ENCODE data around the gene TBC1D22A.

The TBC1D22A gene

GRCh38 chr22:46746192-46746591, 16.3 kb upstream of the TBC1D22A start:
- H3K9me3 ChIP-seq (ENCODE audit: control insufficient read depth, low read length): no peaks in the 10 kb centered on the region
- H3K36me3 ChIP-seq (ENCODE audit: control insufficient read depth, insufficient read depth, low read length): no peaks in the 10 kb centered on the region
- H3K27me3 ChIP-seq (replicated peaks; ENCODE audit: control insufficient read depth, insufficient read depth, low read length, poor library complexity, severe bottlenecking): no peaks in the 10 kb centered on the region
- peaks cover 27% of the 10 kb centered on the region for H3K4me1 ChIP-seq (ENCODE audit: control insufficient read depth, insufficient read depth, low read length, poor library complexity, severe bottlenecking)
- no peak overlapping the region for H3K27ac ChIP-seq (ENCODE audit: insufficient read depth, low read length, poor library complexity, severe bottlenecking)
- DNase-seq: no peak
- H3K4me3 ChIP-seq (ENCODE audit: insufficient read depth, low read depth, low read length, poor library complexity, severe bottlenecking): no peak overlapping the region

DNA sequence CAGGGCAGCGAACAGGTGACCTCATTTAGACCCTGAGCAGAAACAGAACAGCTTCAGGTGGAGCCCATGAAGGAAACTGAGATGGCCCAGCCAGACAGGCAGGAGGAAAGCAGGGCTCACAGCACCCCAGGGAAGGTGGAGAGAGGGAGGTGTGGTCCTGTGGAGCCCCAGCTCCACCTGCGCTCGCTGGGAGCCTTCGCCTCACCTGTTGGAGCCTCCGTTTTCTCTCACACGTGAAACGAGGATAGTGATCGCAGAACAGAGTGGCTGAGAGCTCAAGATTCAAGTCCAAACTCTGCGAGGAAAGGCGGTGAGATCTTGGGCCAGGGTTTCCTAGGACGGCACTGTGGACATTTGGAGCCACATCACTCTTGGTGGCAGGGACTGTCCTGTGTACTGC, 15.8 kb upstream of the TBC1D22A start:
- no peaks in the 10 kb centered on the region for H3K9me3 ChIP-seq (ENCODE audit: control insufficient read depth, low read length)
- H3K4me1 ChIP-seq (ENCODE audit: control insufficient read depth, insufficient read depth, low read length, poor library complexity, severe bottlenecking): peaks cover 27% of the 10 kb centered on the region
- DNase-seq: no peak
- H3K4me3 ChIP-seq (ENCODE audit: insufficient read depth, low read depth, low read length, poor library complexity, severe bottlenecking): no peak overlapping the region
- no peaks in the 10 kb centered on the region for H3K36me3 ChIP-seq (ENCODE audit: control insufficient read depth, insufficient read depth, low read length)
- H3K27me3 ChIP-seq (replicated peaks; ENCODE audit: control insufficient read depth, insufficient read depth, low read length, poor library complexity, severe bottlenecking): no peaks in the 10 kb centered on the region
- no peak overlapping the region for H3K27ac ChIP-seq (ENCODE audit: insufficient read depth, low read length, poor library complexity, severe bottlenecking)

DNA sequence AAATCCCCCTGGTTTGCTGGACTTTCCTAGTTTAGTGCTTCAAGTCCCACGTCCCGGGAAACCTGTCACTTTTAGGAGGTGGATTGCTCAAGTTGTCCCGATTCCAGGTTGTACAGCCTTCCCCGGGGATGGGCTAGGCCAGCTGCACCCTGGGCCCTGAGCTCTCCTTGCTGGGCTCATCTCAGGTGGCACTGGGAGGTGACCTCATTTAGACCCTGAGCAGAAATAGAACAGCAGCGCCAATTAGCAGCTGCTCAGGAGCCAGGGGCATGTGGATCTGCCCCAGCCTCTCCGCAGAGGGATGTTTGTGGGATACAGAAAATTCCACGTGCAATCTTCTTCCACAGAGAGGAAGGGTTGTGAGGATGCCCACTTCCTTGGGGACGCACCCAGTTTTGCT, 14.8 kb upstream of the TBC1D22A start:
- H3K4me3 ChIP-seq (ENCODE audit: insufficient read depth, low read depth, low read length, poor library complexity, severe bottlenecking): no peak overlapping the region
- DNase-seq: no peak
- no peaks in the 10 kb centered on the region for H3K27me3 ChIP-seq (replicated peaks; ENCODE audit: control insufficient read depth, insufficient read depth, low read length, poor library complexity, severe bottlenecking)
- no peaks in the 10 kb centered on the region for H3K36me3 ChIP-seq (ENCODE audit: control insufficient read depth, insufficient read depth, low read length)
- H3K27ac ChIP-seq (ENCODE audit: insufficient read depth, low read length, poor library complexity, severe bottlenecking): no peak overlapping the region
- H3K4me1 ChIP-seq (ENCODE audit: control insufficient read depth, insufficient read depth, low read length, poor library complexity, severe bottlenecking): peaks cover 27% of the 10 kb centered on the region
- H3K9me3 ChIP-seq (ENCODE audit: control insufficient read depth, low read length): no peaks in the 10 kb centered on the region

DNA sequence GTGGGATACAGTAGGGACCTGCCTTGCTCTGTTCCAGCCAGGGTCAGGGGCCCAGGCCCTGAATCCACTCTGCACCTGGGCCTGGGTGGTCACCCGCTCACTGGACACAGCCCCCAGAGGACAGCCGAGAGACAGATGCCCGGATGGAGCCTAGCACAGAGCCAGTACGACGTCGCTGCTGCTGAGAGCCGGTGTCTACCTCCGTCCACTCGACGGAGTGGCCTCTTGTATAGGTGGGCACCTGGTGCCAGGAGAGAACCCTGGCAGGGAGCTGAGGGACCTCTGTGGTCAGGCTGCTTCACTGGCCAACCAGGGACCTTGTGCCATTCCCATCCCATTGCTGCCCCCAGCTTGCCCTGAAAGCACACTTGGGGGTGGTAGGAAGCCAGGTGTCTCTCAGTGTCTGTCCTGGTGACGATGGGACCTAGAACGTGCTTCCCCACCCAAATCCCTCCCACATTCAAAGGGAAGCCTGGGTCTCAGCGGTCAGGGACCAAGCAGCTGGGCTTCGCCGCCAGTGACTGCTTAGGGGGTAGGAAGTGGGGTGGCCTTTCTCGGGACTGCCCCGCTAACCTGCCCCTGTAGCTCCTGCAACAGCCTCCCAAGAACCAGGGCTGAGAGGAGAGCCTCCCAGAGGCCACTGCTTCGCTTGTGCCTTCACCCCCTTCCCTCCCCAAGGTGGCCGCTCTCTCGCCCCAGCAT, 14.1 kb upstream of the TBC1D22A start:
- Histone ChIP-seq H3K27me3 (replicated peaks; ENCODE audit: control insufficient read depth, insufficient read depth, low read length, poor library complexity, severe bottlenecking) (no peaks in the 10 kb centered on the region), H3K4me3 (ENCODE audit: insufficient read depth, low read depth, low read length, poor library complexity, severe bottlenecking) (peak overlapping the region; percentile 11), H3K4me1 (ENCODE audit: control insufficient read depth, insufficient read depth, low read length, poor library complexity, severe bottlenecking) (peaks cover 27% of the 10 kb centered on the region), H3K36me3 (ENCODE audit: control insufficient read depth, insufficient read depth, low read length) (no peaks in the 10 kb centered on the region), H3K27ac (ENCODE audit: insufficient read depth, low read length, poor library complexity, severe bottlenecking) (peak overlapping the region; percentile 64), H3K9me3 (ENCODE audit: control insufficient read depth, low read length) (no peaks in the 10 kb centered on the region)
- no peak for DNase-seq

GRCh38 chr22:46748908-46749675, 13.4 kb upstream of the TBC1D22A start:
- DNase-seq: peak; percentile 42 to 64 (median 52)
- H3K27me3 ChIP-seq (replicated peaks; ENCODE audit: control insufficient read depth, insufficient read depth, low read length, poor library complexity, severe bottlenecking): no peaks in the 10 kb centered on the region
- no peaks in the 10 kb centered on the region for H3K9me3 ChIP-seq (ENCODE audit: control insufficient read depth, low read length)
- no peaks in the 10 kb centered on the region for H3K36me3 ChIP-seq (ENCODE audit: control insufficient read depth, insufficient read depth, low read length)
- peak overlapping the region; percentile 34 for H3K4me3 ChIP-seq (ENCODE audit: insufficient read depth, low read depth, low read length, poor library complexity, severe bottlenecking)
- peaks cover 28% of the 10 kb centered on the region for H3K4me1 ChIP-seq (ENCODE audit: control insufficient read depth, insufficient read depth, low read length, poor library complexity, severe bottlenecking)
- H3K27ac ChIP-seq (ENCODE audit: insufficient read depth, low read length, poor library complexity, severe bottlenecking): peak overlapping the region; percentile 64

GRCh38 chr22:46749682-46750529, 12.5 kb upstream of the TBC1D22A start:
- Histone ChIP-seq H3K4me1 (ENCODE audit: control insufficient read depth, insufficient read depth, low read length, poor library complexity, severe bottlenecking) (peaks cover 33% of the 10 kb centered on the region), H3K9me3 (ENCODE audit: control insufficient read depth, low read length) (no peaks in the 10 kb centered on the region), H3K27ac (ENCODE audit: insufficient read depth, low read length, poor library complexity, severe bottlenecking) (peak overlapping the region; percentile 64), H3K4me3 (ENCODE audit: insufficient read depth, low read depth, low read length, poor library complexity, severe bottlenecking) (peak overlapping the region; percentile 34), H3K36me3 (ENCODE audit: control insufficient read depth, insufficient read depth, low read length) (no peaks in the 10 kb centered on the region), H3K27me3 (replicated peaks; ENCODE audit: control insufficient read depth, insufficient read depth, low read length, poor library complexity, severe bottlenecking) (no peaks in the 10 kb centered on the region)
- DNase-seq: no peak

- no peaks in the 10 kb centered on the region for H3K36me3 ChIP-seq (ENCODE audit: control insufficient read depth, insufficient read depth, low read length)
- no peak for DNase-seq
- no peak overlapping the region for H3K4me3 ChIP-seq (ENCODE audit: insufficient read depth, low read depth, low read length, poor library complexity, severe bottlenecking)
- H3K9me3 ChIP-seq (ENCODE audit: control insufficient read depth, low read length): no peaks in the 10 kb centered on the region
- peaks cover 33% of the 10 kb centered on the region for H3K4me1 ChIP-seq (ENCODE audit: control insufficient read depth, insufficient read depth, low read length, poor library complexity, severe bottlenecking)
- H3K27ac ChIP-seq (ENCODE audit: insufficient read depth, low read length, poor library complexity, severe bottlenecking): peak overlapping the region; percentile 64
- no peaks in the 10 kb centered on the region for H3K27me3 ChIP-seq (replicated peaks; ENCODE audit: control insufficient read depth, insufficient read depth, low read length, poor library complexity, severe bottlenecking)
Observed at GRCh38 chr22:46750530-46750800, 12.0 kb upstream of the TBC1D22A start.

GRCh38 chr22:46750863-46751443, 11.5 kb upstream of the TBC1D22A start:
- Histone ChIP-seq H3K27me3 (replicated peaks; ENCODE audit: control insufficient read depth, insufficient read depth, low read length, poor library complexity, severe bottlenecking) (no peaks in the 10 kb centered on the region), H3K36me3 (ENCODE audit: control insufficient read depth, insufficient read depth, low read length) (no peaks in the 10 kb centered on the region), H3K27ac (ENCODE audit: insufficient read depth, low read length, poor library complexity, severe bottlenecking) (no peak overlapping the region), H3K4me3 (ENCODE audit: insufficient read depth, low read depth, low read length, poor library complexity, severe bottlenecking) (no peak overlapping the region), H3K4me1 (ENCODE audit: control insufficient read depth, insufficient read depth, low read length, poor library complexity, severe bottlenecking) (peaks cover 33% of the 10 kb centered on the region), H3K9me3 (ENCODE audit: control insufficient read depth, low read length) (no peaks in the 10 kb centered on the region)
- DNase-seq: no peak

- peaks cover 33% of the 10 kb centered on the region for H3K4me1 ChIP-seq (ENCODE audit: control insufficient read depth, insufficient read depth, low read length, poor library complexity, severe bottlenecking)
- H3K36me3 ChIP-seq (ENCODE audit: control insufficient read depth, insufficient read depth, low read length): no peaks in the 10 kb centered on the region
- H3K4me3 ChIP-seq (ENCODE audit: insufficient read depth, low read depth, low read length, poor library complexity, severe bottlenecking): no peak overlapping the region
- H3K9me3 ChIP-seq (ENCODE audit: control insufficient read depth, low read length): peaks cover 4% of the 10 kb centered on the region
- no peak overlapping the region for H3K27ac ChIP-seq (ENCODE audit: insufficient read depth, low read length, poor library complexity, severe bottlenecking)
- H3K27me3 ChIP-seq (replicated peaks; ENCODE audit: control insufficient read depth, insufficient read depth, low read length, poor library complexity, severe bottlenecking): no peaks in the 10 kb centered on the region
- DNase-seq: no peak
Observed at GRCh38 chr22:46752286-46752987, 10.0 kb upstream of the TBC1D22A start.

Data from effector memory CD4-positive, alpha-beta T cell (primary cell).